HepG2 (cell line): ENCODE results near the gene CCL1. TPM values are rescaled to one million over a fixed set of nuclear protein-coding genes. Genes with fewer than 3 reads are reported as not detected.

Experiments
- ATAC-seq: fragments of 200-7000 bp; cut with Tn5 transposase; 3 replicates; pipeline ENCODE4 v1.9.1; 2020; ENCODE audit warnings: mild to moderate bottlenecking, moderate library complexity
- BruUV-seq: library from RNA; stranded (reverse); fragments of 400-500 nt; replicated peaks from 2 replicates; lab custom pipeline; 2021; lab: Mats Ljungman, UMichigan
- CTCF ChIA-PET: fragments of 300-600 bp; formaldehyde crosslinking; extraction: SDS; loops from one replicate; lab custom pipeline; 2021; ENCODE audit warnings: low total read pairs, inconsistent platforms, low intra/inter-chr PET ratio; lab: Yijun Ruan, JAX
- POLR2A ChIA-PET: fragments of 350-600 bp; sonication (Branson Sonifier 250); formaldehyde crosslinking; loops from one replicate; lab custom pipeline; 2020; ENCODE audit warnings: antibody characterized with exemption, inconsistent platforms; lab: Yijun Ruan, JAX
- DNase-seq: peaks from one replicate; pipeline ENCODE4 v3.0.0-alpha.2; 2015; ENCODE audit warnings: low spot score
- FAIRE-seq: peaks from 3 replicates; lab custom pipeline; 2011; peaks lifted over from hg19 to GRCh38; lab: Jason Lieb, UNC
- H2AFZ ChIP-seq: one replicate; pipeline ENCODE4 v1.6.1; 2011; ENCODE audit warnings: low read length, inconsistent platforms
- H3K27ac ChIP-seq: fragments of 300-600 bp; 3 replicates; pipeline ENCODE4 v1.8.0; 2011; ENCODE audit warnings: mixed run types, mild to moderate bottlenecking, mixed read lengths, low read length, inconsistent platforms; ENCODE audit not compliant: insufficient read depth; ENCODE audit errors: extremely low read length
- H3K27me3 ChIP-seq, 2 experiments: fragments of 200-600 bp in 1 of 2; 2 replicates in 1 of 2; 3 replicates in 1 of 2; pipeline versions ENCODE4 v1.6.0 to v1.8.0; 2011; ENCODE audit warnings: low read length in 2 of 2, mild to moderate bottlenecking in 2 of 2, moderate library complexity in 2 of 2, inconsistent platforms in 1 of 2; ENCODE audit not compliant: insufficient read depth in 2 of 2, control insufficient read depth in 1 of 2
- H3K36me3 ChIP-seq, 2 experiments: fragments of 200-600 bp in 1 of 2; replicated peaks in 1 of 2; 2 replicates in 1 of 2; 3 replicates in 1 of 2; pipeline versions ENCODE4 v1.5.1 to v1.8.0; 2011; ENCODE audit warnings: low read length in 2 of 2, inconsistent platforms in 1 of 2; ENCODE audit not compliant: insufficient read depth in 2 of 2, control insufficient read depth in 1 of 2
- H3K4me1 ChIP-seq: 2 replicates; pipeline ENCODE4 v1.5.1; 2012; ENCODE audit warnings: low read length, inconsistent platforms; ENCODE audit not compliant: insufficient read depth
- H3K4me2 ChIP-seq: 2 replicates; pipeline ENCODE4 v1.6.0; 2011; ENCODE audit warnings: low read depth, low read length, inconsistent platforms
- H3K4me3 ChIP-seq, 3 experiments: fragments of 200-600 bp in 1 of 3; sonication (generic), shearing (Covaris generic) in 1 of 3; replicated peaks in 1 of 3; 2 replicates each; pipeline ENCODE4 v1.5.1; 2011 to 2016; ENCODE audit warnings: low read length in 3 of 3, inconsistent platforms in 2 of 3, low read depth in 2 of 3, mild to moderate bottlenecking in 2 of 3, control low read depth in 1 of 3, mixed read lengths in 1 of 3; ENCODE audit not compliant: insufficient read depth in 1 of 3
- H3K79me2 ChIP-seq: one replicate; pipeline ENCODE4 v1.6.1; 2011; ENCODE audit warnings: low read length, inconsistent platforms; ENCODE audit not compliant: insufficient read depth
- H3K9ac ChIP-seq: 2 replicates; pipeline ENCODE4 v1.6.0; 2011; ENCODE audit warnings: mild to moderate bottlenecking, low read depth, low read length, inconsistent platforms; ENCODE audit not compliant: insufficient read depth
- H3K9me3 ChIP-seq: 2 replicates; pipeline ENCODE4 v1.5.1; 2012; ENCODE audit warnings: mild to moderate bottlenecking, low read length
- H4K20me1 ChIP-seq: 2 replicates; pipeline ENCODE4 v1.6.0; 2011; ENCODE audit warnings: inconsistent platforms, mild to moderate bottlenecking, low read length, moderate library complexity; ENCODE audit not compliant: insufficient read depth
- CAMTA2 ChIP-seq: sonication (generic); formaldehyde crosslinking; IDR thresholded peaks from 2 replicates; pipeline ENCODE4 v1.4.0; 2020; ENCODE audit warnings: mild to moderate bottlenecking, missing genetic modification reagents, borderline replicate concordance
- ELF3 ChIP-seq: IDR thresholded peaks from 2 replicates; pipeline ENCODE4 v1.6.1; 2016; ENCODE audit warnings: missing genetic modification reagents, missing compliant biosample characterization
- MIER2 ChIP-seq: IDR thresholded peaks from 2 replicates; pipeline ENCODE4 v1.6.1; 2016; ENCODE audit warnings: missing biosample characterization, missing genetic modification reagents
- MIER3 ChIP-seq: IDR thresholded peaks from 2 replicates; pipeline ENCODE4 v1.6.1; 2016; ENCODE audit warnings: missing compliant biosample characterization, borderline replicate concordance
- PHB2 ChIP-seq: fragments of 450-650 bp; IDR thresholded peaks from 2 replicates; pipeline ENCODE4 v1.6.1; 2018; ENCODE audit not compliant: partially characterized antibody
- RFXANK ChIP-seq: IDR thresholded peaks from 2 replicates; pipeline ENCODE4 v1.6.1; 2016
- TAF15 ChIP-seq: fragments of 200-400 bp; formaldehyde crosslinking; IDR thresholded peaks from one replicate; pipeline ENCODE4 v1.6.1; 2018; ENCODE audit warnings: mild to moderate bottlenecking, low read depth, low read length; ENCODE audit not compliant: poor library complexity, severe bottlenecking
- ZFP62 ChIP-seq: sonication (generic); formaldehyde crosslinking; IDR thresholded peaks from 2 replicates; pipeline ENCODE4 v1.4.0; 2020; ENCODE audit warnings: missing genetic modification reagents
- ZNF335 ChIP-seq: sonication (generic); formaldehyde crosslinking; IDR thresholded peaks from 2 replicates; pipeline ENCODE4 v1.4.0; 2020; ENCODE audit warnings: missing genetic modification reagents
- ZNF34 ChIP-seq: sonication (generic); formaldehyde crosslinking; IDR thresholded peaks from 2 replicates; pipeline ENCODE4 v1.4.0; 2020; ENCODE audit warnings: mild to moderate bottlenecking, missing genetic modification reagents, borderline replicate concordance
- ZNF484 ChIP-seq: sonication (generic); formaldehyde crosslinking; IDR thresholded peaks from 2 replicates; pipeline ENCODE4 v1.5.1; 2020; ENCODE audit warnings: mild to moderate bottlenecking, low read depth, missing genetic modification reagents, borderline replicate concordance
- WGBS: methylation state at CpG from one replicate; pipeline ENCODE4 v1.1.6; 2017; ENCODE audit warnings: low lambda C conversion rate; 5-methylcytosine and 5-hydroxymethylcytosine counted together
- in situ Hi-C: cut with HindIII; loops from 2 replicates; pipeline ENCODE4 v1.10.0; 2017; ENCODE audit warnings: low pct_unique_long_range_greater_than_20kb; ENCODE audit not compliant: extremely low pct_ligation_motif_present
- intact Hi-C: fragments of 100-400 bp; cut with micrococcal nuclease; formaldehyde crosslinking; loops from one replicate; pipeline ENCODE4 v1.10.0; 2022; ENCODE audit not compliant: unreplicated experiment
- polyA plus RNA-seq, 8 experiments: library from polyadenylated mRNA; depleted of rRNA in 3 of 8; stranded (reverse) in 7 of 8; unstranded in 1 of 8; fragments of >200 nt; fragmentation: Illumina TruSeq in 4 of 8; extraction: Trizol in 4 of 8; gene quantifications; 2 replicates each; pipeline versions ENCODE4 v1.2.1 to v1.2.3, GENCODE V29; 2011 to 2016; ENCODE audit warnings: low read depth in 4 of 8, missing spikeins in 1 of 8, mixed read lengths in 1 of 8; ENCODE audit not compliant: insufficient read depth in 1 of 8
- total RNA-seq, 5 experiments: library from RNA; depleted of rRNA; stranded (reverse); fragments of >200 nt; fragmentation: Illumina TruSeq; extraction: Trizol; gene quantifications; 2 replicates each; pipeline ENCODE4 v1.2.3, GENCODE V29; 2016; ENCODE audit warnings: low read depth in 1 of 5

The CCL1 gene
- total and polyA plus RNA-seq, 2 of the 13 experiments (the other 11 are each of a cell fraction or from before 2014, with no cell fraction given), result not detected

- CTCF ChIA-PET, result no interaction called here
- ATAC-seq, result no peak
- 8% methylated on average over 9 of the region's 10 CpGs for WGBS
- Histone ChIP-seq H3K27me3 (no peaks in the 10 kb centered on the region), H3K9me3 (no peaks in the 10 kb centered on the region), H3K36me3 (no peaks in the 10 kb centered on the region), H3K4me3 (no peak overlapping the region), H3K79me2 (no peaks in the 10 kb centered on the region), H3K4me1 (no peaks in the 10 kb centered on the region), H3K9ac (no peak overlapping the region), H4K20me1 (no peaks in the 10 kb centered on the region), H3K27ac (no peak overlapping the region), H3K4me2 (no peak overlapping the region), H2AFZ (no peak overlapping the region)
- no TSS peak for BruUV-seq
- FAIRE-seq, result no peak
- POLR2A ChIA-PET, result no interaction called here
- intact Hi-C loops, result no loop called here
- in situ Hi-C loops, result loop anchor here (25.0 kb wide), 1 partner anchor 1137 kb away; the partner anchor contains the start of gene SLFN12L
- TF ChIP-seq PHB2, result no peak
- TF ChIP-seq ELF3 (CRISPR knock-in tag), result no peak
- TF ChIP-seq MIER2 (CRISPR knock-in tag), result no peak
- TF ChIP-seq CAMTA2 (CRISPR knock-in tag), result no peak
- no peak for TF ChIP-seq ZNF484 (CRISPR knock-in tag)
- TF ChIP-seq ZNF34 (CRISPR knock-in tag), result no peak
- TF ChIP-seq ZNF335, result no peak
- TF ChIP-seq MIER3 (CRISPR knock-in tag), result no peak
- TF ChIP-seq ZFP62, result no peak
- TF ChIP-seq RFXANK (CRISPR knock-in tag), result no peak
- TF ChIP-seq TAF15, result no peak
- DNase-seq, result no peak
Measured at GRCh38 chr17:34400301-34400931, 37.4 kb upstream of the CCL1 start.
